Activated B cell treated with CpG ODN at 0.5 μM for 24 hours (primary cell): ENCODE data around the gene ZNF816. TPM values are rescaled to one million over a fixed set of nuclear protein-coding genes. Genes with fewer than 3 reads are reported as not detected.

ENCODE experiments used
- ATAC-seq: fragments of 200-7000 bp; cut with Tn5 transposase; one replicate; pipeline ENCODE4 v1.10.0; 2021; ENCODE audit warnings: low read depth, mild to moderate bottlenecking, moderate library complexity
- CTCF ChIA-PET: fragments of 350-600 bp; sonication (Branson Sonifier 250); formaldehyde crosslinking; loops from one replicate; lab custom pipeline; 2021; ENCODE audit warnings: antibody characterized with exemption; lab: Charles Lee
- POLR2A ChIA-PET: fragments of 350-600 bp; sonication (Branson Sonifier 250); formaldehyde crosslinking; loops from one replicate; lab custom pipeline; 2021; ENCODE audit warnings: antibody characterized with exemption; lab: Charles Lee
- DNase-seq: peaks from one replicate; pipeline ENCODE4 v3.0.0; 2022
- H3K27ac Mint-ChIP-seq: one replicate; pipeline ENCODE4 v1.8.0; 2020; ENCODE audit warnings: mixed read lengths
- H3K27me3 Mint-ChIP-seq: one replicate; pipeline ENCODE4 v1.8.0; 2021; ENCODE audit warnings: mixed read lengths
- H3K36me3 Mint-ChIP-seq: one replicate; pipeline ENCODE4 v1.8.0; 2021; ENCODE audit warnings: low read depth, mixed read lengths
- H3K4me1 Mint-ChIP-seq: one replicate; pipeline ENCODE4 v1.8.0; 2021; ENCODE audit warnings: mixed read lengths
- H3K4me3 Mint-ChIP-seq: one replicate; pipeline ENCODE4 v1.8.0; 2020; ENCODE audit warnings: mild to moderate bottlenecking, mixed read lengths
- H3K9me3 Mint-ChIP-seq: one replicate; pipeline ENCODE4 v1.8.0; 2020; ENCODE audit warnings: mixed read lengths
- intact Hi-C: fragments of 100-400 bp; cut with micrococcal nuclease; formaldehyde crosslinking; loops from one replicate; pipeline ENCODE4 v1.15.1; 2024
- total RNA-seq: library from RNA; stranded (reverse); gene quantifications from 2 replicates; pipeline ENCODE4 v1.2.3, GENCODE V29; 2022
- TF ChIP-seq, protein P1 (sequence below): fragments of 200-600 bp; IDR thresholded peaks from one replicate; pipeline ENCODE4 v1.8.0; 2022; ENCODE audit warnings: antibody characterized with exemption, mild to moderate bottlenecking

Gene ZNF816
- total RNA-seq, 1 donor from 2014 or later = 18.0 TPM

- intact Hi-C loops = loop anchor here (1.0 to 5.0 kb wide), 3 partner anchors 109 to 372 kb away; partner anchors contain the start of genes ZNF160, ZNF347 and ZNF525
- ChIA-PET POLR2A (interaction anchor here (0.7 to 1.2 kb wide), 4 partner anchors 31 to 1390 kb away, joined by 3 to 7 read pairs (median 4); partner anchors contain the start of gene ZNF816), CTCF (interaction anchor here (0.8 to 1.7 kb wide), 3 partner anchors 30 to 202 kb away, joined by 3 to 4 read pairs (median 4); no protein-coding TSS in a partner anchor)
- H3K4me3 Mint-ChIP-seq = peak overlapping the region; percentile 84
- peaks cover 5% of the 10 kb centered on the region for H3K27me3 Mint-ChIP-seq
- no peaks in the 10 kb centered on the region for H3K36me3 Mint-ChIP-seq
- TF ChIP-seq, protein P1, sequence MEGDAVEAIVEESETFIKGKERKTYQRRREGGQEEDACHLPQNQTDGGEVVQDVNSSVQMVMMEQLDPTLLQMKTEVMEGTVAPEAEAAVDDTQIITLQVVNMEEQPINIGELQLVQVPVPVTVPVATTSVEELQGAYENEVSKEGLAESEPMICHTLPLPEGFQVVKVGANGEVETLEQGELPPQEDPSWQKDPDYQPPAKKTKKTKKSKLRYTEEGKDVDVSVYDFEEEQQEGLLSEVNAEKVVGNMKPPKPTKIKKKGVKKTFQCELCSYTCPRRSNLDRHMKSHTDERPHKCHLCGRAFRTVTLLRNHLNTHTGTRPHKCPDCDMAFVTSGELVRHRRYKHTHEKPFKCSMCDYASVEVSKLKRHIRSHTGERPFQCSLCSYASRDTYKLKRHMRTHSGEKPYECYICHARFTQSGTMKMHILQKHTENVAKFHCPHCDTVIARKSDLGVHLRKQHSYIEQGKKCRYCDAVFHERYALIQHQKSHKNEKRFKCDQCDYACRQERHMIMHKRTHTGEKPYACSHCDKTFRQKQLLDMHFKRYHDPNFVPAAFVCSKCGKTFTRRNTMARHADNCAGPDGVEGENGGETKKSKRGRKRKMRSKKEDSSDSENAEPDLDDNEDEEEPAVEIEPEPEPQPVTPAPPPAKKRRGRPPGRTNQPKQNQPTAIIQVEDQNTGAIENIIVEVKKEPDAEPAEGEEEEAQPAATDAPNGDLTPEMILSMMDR = no peak
- ATAC-seq = peak; percentile 97
- H3K27ac Mint-ChIP-seq = no peak overlapping the region
- peak; percentile 70 for DNase-seq
- peaks cover 14% of the 10 kb centered on the region for H3K9me3 Mint-ChIP-seq
- peaks cover 11% of the 10 kb centered on the region for H3K4me1 Mint-ChIP-seq
Measured at GRCh38 chr19:52993342-52994178, 30.9 kb upstream of the ZNF816 start.

DNA sequence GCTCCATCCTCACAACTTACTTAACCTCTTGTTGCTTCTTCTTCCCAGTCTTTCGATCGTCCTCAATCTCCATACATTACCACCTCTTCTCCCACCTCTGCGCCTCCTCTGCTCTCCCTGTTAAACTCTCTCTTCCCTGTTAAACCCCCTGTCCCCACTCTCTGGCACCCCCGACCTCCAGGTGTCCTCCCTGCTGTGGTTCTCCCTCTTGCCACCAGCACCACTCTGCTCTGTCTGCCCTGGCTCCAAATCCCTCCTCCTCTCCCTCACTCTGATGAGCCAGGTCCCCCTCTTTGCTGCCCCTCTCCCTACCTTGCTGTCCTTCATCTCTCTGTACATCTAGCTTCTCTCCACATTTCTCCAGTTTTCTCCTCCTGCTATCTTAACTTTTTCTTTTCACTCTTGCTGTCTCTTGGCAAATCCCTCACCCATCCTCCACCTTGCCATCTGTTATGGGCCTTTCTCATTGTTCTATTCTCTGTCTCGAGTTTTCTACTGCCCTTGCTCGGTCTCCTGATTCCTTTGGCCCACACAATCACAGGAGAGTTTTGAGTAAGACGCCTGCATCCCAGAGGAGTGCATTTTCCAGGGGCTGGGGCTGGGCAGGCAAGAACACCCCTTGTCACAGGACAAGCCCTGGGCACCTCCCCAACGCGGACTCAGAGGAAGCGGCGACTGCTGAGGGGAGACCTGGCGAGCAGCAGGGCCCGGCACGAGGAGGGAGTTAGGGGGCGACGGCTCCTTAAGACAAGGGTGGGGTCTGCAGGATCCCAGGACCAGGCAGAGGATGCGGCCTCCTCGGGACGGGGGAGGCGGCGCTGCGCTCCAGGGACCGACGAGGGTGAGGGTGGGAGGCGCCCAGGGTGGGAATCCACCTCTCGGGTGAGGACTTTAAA, 29.7 kb upstream of the ZNF816 start:
- DNase-seq (no peak), ATAC-seq (no peak)
- ChIA-PET CTCF (interaction anchor here (1.7 kb wide), 1 partner anchor 29 kb away, joined by 4 read pairs; no protein-coding TSS in a partner anchor), POLR2A (interaction anchor here (0.7 to 1.0 kb wide), 2 partner anchors 30 to 1016 kb away, joined by 4 to 7 read pairs; partner anchors contain the start of gene ZNF816)
- H3K27me3 Mint-ChIP-seq = peaks cover 5% of the 10 kb centered on the region
- TF ChIP-seq, protein P1 = no peak
- intact Hi-C loops = loop anchor here (1.0 to 5.0 kb wide), 3 partner anchors 110 to 373 kb away; partner anchors contain the start of genes ZNF160, ZNF347 and ZNF525
- peaks cover 11% of the 10 kb centered on the region for H3K9me3 Mint-ChIP-seq
- H3K4me1 Mint-ChIP-seq = peaks cover 11% of the 10 kb centered on the region
- H3K4me3 Mint-ChIP-seq = peak overlapping the region; percentile 82
- H3K27ac Mint-ChIP-seq = no peak overlapping the region
- H3K36me3 Mint-ChIP-seq = no peaks in the 10 kb centered on the region

GRCh38 chr19:52991484-52991883, 28.8 kb upstream of the ZNF816 start:
- H3K4me3 Mint-ChIP-seq = peak overlapping the region; percentile 0
- H3K36me3 Mint-ChIP-seq = no peaks in the 10 kb centered on the region
- TF ChIP-seq, protein P1 = no peak
- ATAC-seq = no peak
- DNase-seq = no peak
- ChIA-PET CTCF (no interaction called here), POLR2A (no interaction called here)
- H3K9me3 Mint-ChIP-seq = peaks cover 16% of the 10 kb centered on the region
- no peak overlapping the region for H3K27ac Mint-ChIP-seq
- peaks cover 5% of the 10 kb centered on the region for H3K27me3 Mint-ChIP-seq
- intact Hi-C loops = loop anchor here (5.0 kb wide), 1 partner anchor 166 kb away; the partner anchor contains the start of gene ZNF347
- H3K4me1 Mint-ChIP-seq = peaks cover 11% of the 10 kb centered on the region

DNA sequence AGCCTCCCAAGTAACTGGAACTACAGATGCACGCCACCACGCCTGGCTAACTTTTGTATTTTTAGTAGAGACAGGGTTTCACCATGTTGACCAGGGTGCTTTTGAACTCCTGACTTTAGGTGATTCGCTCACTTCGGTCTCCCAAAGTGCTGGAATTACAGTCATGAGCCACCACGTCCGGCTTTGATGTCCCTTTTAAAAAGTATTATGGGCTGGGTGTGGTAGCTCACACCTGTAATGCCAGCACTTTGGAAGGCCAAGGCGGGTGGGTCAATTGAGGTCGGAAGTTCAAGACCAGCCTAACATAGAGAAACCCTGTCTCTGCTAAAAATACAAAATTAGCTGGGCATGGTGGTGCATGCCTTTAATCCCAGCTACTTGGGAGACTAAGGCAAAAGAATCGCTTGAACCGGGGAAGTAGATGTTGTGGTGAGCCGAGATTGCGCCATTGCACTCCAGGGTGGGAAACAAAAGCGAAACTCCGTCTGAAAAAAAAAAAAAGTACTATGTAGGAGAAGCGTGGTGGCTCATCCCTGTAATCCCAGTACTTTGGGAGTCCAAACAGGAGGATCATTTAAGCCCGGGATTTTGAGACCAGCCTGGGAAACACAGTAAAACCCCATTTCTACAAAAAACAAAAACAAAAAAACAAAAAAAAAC, 28.2 kb upstream of the ZNF816 start:
- POLR2A ChIA-PET = no interaction called here
- H3K27me3 Mint-ChIP-seq = peaks cover 5% of the 10 kb centered on the region
- H3K27ac Mint-ChIP-seq = no peak overlapping the region
- intact Hi-C loops = loop anchor here (5.0 kb wide), 1 partner anchor 166 kb away; the partner anchor contains the start of gene ZNF347
- ATAC-seq (no peak), DNase-seq (no peak)
- no peak overlapping the region for H3K4me3 Mint-ChIP-seq
- TF ChIP-seq, protein P1 = no peak
- CTCF ChIA-PET = no interaction called here
- H3K4me1 Mint-ChIP-seq = peaks cover 11% of the 10 kb centered on the region
- H3K9me3 Mint-ChIP-seq = peaks cover 18% of the 10 kb centered on the region
- H3K36me3 Mint-ChIP-seq = peaks cover 2% of the 10 kb centered on the region
